ENCODE data around the gene MSI2. TPM values are rescaled to one million over a fixed set of nuclear protein-coding genes. Genes with fewer than 3 reads are reported as not detected.

The MSI2 gene
- total RNA-seq, 1 donor from 2014 or later = 22.8 TPM

GRCh38 chr17:57732062-57732461 is 475.7 kb downstream of the MSI2 start:
- no peak for DNase-seq (ENCODE audit: low read depth, low spot score)

GRCh38 chr17:57733085-57733484 is 476.8 kb downstream of the MSI2 start:
- DNase-seq (ENCODE audit: low read depth, low spot score) = no peak

Other genes with a start within 250 kb of the MSI2 start
- gene AKAP1, start 171.3 kb upstream of the MSI2 start, total RNA-seq = 26.6 and 31.0 TPM in 2 replicates

All from pulmonary artery endothelial cell (primary cell).